Stimulated activated CD4-positive, alpha-beta T cell treated with anti-CD3 and anti-CD28 coated beads, TNF-alpha, amount 100 ng/mL, for 24 hours (primary cell): ENCODE data around the gene IFIT3.

Experiments
- DNase-seq, 3 experiments: peaks; one replicate each; pipeline ENCODE4 v3.0.0-alpha.2; 2020; ENCODE audit warnings: low read depth in 3 of 3

Gene IFIT3

DNA sequence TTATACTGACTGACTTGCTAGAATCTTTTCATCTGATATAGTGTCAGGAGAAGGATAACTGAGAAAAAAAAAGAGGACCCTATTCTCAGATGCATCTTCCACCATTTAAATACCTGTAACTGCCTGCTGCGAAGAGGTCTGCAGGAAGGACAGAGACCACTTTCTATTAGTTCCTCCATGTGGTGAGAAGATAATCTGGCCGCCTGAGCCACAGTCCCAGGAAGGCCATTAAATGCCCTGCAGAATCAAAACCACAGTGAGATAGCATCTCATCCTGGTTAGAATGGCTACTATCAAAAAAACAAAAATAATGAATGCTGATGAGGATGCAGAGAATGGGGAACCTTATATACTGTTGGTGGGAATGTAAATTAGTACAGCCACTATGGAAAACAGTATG is 30.2 kb downstream of the IFIT3 start:
- no peak for DNase-seq

DNA sequence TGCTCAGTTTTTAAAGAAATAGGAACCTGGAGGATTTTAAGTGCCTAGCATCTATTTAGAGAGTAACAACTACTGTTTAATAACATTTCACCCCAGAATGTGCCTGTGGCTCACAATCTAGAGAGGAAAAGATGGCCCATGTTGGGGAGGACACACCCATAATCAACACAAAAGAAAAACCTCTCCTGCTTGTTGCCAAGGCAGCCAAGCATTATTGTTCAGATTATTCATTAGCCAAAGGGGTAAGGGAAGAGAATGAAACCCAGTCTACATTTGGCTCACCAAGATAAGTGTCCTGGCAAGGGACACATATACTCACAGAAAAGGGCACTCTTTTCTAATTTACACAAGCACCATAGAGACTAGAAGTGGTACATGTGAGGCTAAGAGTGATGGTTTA is 32.4 kb downstream of the IFIT3 start:
- no peak for DNase-seq

DNA sequence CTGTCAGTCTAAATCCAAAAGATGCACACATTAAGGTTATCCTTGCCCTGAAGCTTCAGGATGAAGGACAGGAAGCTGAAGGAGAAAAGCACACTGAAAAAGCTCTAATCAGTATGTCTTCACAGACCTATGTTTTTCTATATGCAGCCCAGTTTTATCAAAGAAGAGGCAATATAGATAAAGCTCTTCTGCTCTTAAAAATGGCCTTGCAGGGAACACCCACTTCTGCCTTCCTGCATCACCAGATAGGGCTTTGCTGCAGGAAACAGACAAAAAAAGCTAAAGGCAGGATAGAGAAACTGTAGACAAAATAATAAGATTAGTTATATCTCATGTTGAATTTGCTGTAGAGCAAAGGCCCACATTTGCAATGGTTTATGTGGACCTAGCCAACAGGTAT is 35.1 kb downstream of the IFIT3 start:
- no peak for DNase-seq

DNA sequence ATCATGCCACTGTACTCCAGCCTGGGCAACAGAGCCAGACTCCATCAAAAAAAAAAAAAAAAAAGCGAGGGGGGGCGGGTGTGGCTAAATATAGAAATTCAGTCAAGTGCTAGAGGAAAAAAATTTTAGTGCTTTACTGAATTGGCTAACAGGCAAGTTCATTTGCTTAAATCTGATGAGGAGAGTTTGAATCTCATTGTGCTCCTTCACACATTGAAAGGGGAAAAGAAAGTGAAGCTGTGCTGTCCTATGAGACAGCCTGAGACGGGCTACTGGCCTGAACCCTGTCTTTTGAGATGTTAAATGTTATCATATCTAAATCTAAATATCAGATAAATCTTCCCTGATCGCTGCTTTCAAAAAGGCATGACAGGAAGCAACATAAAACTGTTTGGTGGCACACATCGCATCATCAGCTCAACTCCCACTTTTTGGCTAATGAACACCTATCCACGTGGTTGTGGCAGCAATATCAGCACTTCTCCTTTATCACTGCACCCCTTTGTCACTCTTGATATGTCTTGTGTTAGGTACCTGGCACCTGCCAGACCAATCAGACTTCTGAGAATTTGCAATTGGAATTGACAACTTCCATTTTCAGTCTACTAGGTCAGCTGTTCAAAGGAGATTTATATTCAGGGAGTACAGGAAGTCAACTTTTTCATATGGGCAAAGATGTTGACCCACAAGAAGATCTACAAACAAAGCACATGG is 36.1 kb downstream of the IFIT3 start:
- no peak for DNase-seq

DNA sequence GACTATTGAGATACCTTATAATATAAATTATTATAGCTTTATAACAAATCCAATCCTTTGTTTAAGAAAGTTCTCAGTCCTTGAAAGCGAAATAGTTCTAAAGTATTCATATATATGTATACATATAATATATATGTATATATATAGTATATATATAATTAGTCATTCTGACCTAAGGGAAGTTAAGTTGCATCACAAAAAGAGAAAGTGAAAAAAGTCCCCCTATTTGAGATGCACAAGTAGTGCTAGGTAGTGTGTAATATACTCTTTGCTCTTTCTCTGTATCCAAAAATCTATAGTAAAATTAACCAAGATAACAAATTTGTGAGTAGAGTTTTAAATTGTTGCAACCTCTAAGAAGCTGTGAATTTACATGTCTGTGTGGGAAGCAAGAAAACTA is 36.7 kb downstream of the IFIT3 start:
- DNase-seq = no peak

DNA sequence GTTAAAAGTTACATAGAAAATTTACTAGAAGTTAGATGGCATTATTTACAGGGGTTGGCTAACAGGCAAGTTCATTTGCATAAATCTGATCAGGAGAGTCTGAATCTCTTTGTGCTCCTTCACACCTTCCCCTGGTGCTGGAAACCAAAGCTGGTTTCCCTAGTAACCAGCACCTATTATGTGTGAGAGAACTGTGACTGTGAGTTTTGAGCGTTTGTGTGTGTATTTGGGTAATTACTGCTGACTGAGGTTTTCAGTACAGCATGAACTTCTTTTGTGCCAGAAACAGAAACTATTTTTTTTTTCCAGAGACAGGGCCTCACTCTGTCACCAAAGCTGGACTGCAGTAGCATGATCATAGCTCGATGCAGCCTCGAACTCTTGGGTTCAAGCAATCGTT is 39.7 kb downstream of the IFIT3 start:
- no peak for DNase-seq

DNA sequence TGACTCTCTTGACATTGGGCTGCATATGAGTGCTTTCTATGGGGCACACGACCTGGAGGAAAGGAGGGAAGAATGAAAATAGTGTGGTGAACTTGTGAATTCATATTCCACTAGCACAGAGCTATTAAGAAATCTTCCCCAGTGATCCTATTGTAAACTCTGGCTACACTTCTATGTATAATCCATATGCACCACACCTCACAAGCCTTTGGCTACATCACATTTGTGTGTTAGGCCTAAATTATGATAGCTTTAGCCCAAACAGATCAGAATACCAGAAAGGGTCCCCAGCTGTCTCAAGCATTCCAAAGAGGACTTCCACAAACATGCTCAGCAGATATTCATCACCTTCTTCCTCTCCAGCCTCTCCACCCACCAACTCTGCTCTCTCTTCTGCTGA is 40.3 kb downstream of the IFIT3 start:
- no peak for DNase-seq

DNA sequence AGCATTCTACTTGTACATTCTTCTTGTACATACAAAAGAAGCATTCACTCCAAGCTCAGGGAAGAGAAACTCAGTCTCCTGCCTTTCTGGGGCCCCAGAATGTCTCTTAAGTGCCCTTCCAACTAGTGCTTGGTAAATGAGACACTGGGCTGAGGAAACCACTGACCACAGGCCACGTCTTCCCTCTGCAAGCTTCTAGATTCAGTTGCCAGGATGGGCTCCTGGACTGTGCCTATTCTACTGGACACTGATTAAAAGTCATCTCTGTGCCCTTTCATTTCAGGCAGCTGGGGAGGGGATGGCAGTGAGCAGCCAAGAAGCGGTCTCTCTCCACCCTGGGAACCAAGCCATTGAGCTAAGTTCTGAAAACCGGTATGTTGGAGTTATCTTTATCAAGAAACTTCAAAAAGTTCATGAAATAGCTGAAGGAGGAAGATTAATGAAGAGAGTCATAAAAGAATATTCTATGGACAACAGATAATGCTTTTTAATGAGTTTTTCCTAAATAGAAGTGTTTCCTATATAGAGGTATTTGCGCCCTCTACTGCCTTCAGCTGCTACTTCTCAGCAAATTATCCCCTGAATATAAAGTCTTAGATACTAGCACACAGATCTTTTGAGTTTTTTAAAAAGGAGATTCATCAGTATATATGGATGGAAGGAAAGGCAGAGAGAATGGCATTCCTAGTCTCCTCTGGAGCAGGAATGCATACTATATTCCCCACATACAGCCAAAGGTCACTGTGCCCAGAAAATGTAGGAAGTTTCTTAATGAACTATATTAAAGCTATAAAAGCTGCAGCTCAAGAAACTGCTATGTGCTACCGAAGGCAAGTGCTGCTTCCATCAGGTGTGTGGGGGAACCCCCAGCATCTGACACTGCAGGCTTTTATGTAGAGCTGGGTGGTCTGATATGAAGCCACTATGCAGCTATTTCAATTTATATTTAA is 41.6 kb downstream of the IFIT3 start:
- no peak for DNase-seq

DNA sequence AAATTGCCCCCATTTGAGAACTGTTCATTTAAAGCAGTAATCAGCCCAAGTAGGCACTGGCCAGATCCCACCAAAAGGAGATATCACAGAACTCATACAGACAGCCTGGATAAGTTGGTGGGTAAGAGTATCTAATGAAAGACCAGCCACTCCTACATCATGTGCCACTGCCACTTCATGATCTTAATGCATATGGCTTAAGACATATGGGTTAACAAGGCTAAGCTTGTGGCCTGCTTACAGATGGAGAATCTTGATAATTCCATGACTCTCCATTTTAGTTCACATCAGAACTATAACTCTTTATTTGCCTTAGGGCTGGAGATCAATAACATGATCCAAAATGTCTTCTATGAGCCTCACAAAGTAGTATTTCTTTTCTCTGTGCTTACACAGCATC is 43.3 kb downstream of the IFIT3 start:
- DNase-seq = no peak

DNA sequence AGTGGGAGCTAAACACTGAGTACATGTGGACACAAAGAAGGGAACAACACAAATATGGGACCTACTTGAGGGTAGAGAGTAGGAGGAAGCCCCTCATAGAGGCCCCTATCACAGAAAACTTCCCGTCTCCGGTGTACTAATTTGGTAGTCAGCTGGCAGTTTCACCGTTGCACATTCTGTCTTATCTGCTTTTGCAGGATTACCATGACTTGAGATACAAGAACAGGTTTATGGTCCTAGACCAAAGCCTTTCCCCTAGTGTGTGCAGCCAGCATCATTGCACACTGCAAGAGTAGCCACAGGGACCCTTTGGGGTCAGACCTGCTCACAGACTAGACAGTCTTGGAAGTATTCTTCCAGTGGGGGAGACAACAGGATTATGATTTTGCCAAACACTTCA is 44.2 kb downstream of the IFIT3 start:
- no peak for DNase-seq

DNA sequence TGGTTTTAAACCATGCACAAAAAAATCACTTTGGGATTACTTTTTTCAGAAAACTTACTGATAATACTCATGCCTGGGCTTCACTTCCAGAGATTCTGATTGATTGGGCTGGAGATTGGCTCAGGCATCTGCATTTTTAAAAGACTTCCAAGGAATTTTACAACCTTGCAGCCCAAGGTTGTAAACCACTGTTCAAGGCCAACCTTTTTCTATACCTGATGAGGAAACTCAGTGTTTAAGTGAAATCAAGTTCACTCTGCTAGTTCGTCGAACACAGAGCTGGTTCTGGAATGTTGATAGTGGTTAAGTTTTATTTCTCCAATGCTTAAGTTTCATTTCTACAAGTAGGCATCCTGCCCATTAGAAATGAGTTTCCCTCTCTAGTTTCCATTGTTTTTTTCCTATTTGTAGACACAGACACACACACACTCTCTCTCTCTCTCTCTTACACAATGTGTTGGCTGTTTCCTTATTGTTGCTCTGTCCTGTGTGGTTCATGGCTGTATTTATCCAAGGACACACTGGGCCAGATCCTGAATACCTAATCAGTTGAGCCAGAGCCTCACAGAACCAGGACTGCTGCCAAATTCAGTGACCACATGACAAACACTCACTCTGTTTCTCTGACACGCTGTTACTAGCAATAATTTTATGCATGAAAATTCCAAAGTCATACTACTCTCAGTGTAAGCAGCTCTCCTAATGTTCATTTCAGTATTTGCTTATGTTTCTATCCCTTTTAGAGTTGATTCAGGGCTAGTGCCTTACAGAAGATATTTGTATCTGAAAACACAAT is 46.3 kb downstream of the IFIT3 start:
- no peak for DNase-seq

DNA sequence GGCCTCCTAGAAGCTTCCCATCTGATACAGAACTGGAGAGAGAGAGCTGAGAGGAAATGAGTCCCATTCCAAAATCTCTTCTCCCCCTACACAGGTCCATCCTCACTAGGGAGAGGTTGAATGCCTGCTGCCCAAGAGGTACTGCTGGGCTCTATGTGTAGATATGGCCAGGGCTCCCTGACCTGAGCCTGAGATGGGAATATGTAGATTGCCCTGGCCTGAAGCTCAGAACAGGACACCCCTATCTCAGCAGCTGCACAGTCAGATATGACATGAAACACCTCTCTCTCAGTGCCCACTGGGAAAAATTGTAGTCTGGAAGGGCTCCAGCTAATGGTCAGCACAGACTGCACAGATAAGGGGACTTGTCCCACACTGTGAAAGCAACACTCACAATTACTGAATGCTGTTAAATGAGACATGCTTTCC is 46.9 kb downstream of the IFIT3 start:
- no peak for DNase-seq

DNA sequence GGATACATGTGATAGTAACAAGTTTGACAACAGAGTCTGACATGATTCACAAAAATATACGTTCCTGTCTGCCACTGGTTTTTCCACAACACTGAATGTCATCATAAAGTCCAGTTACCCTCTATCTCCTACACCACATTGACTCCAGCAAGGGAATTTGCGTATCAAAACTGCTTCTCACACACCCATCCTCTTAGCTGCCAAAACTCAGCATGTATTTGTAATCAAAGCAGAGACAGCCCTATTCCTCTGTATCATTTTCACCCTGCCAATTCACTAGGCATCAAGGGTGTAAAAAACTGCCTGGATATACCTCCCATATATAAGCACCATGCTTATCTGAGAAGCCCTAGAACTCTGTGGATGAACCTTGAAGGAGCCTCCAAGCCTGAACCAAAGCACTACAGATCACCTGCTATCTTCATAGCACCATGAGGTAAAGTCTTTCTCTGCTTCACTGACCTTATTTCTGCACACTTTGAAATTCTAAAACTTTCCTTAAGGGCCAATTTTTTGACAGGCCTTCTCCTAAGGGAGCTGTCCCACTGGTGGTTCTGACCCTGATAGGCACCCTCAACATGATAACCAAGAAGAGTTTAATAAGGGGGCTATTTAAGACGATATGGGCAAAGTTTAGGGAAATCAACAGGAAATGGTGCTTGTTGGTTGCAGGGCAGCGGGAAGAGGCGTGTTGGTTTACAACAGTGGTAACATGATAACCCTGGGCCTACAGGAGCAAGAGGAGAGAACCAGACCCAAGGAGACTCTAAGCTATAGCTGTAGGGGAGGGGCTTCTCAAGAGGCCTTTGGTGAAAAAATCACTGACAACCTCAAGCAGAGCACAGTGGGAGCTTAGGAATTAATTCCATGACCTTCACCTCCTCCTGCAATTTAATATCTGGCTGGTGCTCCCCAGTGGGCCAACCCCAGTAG is 50.2 kb downstream of the IFIT3 start, which contains the start of gene IFIT1B:
Gene IFIT1B (plus strand): TSS at position 352 of the 933 bp plus-strand sequence. CDS start 80 bp downstream, at position 432.
- no peak for DNase-seq

DNA sequence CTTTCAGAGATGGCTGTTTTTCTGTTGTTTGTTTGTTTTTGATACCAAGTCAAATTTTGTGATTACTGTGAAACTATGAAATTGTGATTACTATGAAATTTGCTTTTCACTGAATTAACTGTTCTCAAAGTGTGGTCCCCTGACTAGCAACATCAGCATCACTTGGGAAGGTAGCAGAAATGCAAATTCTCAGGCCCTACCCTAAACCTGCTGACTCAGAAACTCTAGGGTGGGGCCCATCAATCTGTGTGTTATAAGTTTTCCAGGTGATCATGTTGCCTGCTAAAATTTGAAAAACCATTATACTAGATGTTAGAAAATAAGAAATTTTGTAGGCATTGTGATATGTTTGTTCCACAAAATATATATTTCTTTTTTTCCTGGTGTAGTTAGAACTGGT is 51.3 kb downstream of the IFIT3 start:
- no peak for DNase-seq

DNA sequence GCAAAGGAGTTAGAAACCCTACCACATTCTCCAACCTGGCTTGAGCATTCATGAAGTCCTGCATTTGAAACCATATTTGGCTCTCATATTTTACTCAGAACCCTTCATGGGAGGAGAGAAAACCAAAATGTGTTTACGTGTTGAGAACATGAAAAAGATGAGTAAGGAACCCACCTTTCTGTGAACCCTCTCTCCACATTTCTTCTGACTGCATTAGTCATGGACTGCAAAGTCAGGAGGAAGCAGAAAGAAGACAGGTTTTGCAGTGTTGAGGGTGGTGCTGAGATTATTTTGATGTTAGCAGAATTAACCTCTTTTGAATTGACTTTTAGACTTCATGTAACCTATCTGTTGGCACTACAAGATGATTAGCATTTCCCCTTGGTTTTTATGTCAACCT is 55.0 kb downstream of the IFIT3 start:
- DNase-seq = no peak

DNA sequence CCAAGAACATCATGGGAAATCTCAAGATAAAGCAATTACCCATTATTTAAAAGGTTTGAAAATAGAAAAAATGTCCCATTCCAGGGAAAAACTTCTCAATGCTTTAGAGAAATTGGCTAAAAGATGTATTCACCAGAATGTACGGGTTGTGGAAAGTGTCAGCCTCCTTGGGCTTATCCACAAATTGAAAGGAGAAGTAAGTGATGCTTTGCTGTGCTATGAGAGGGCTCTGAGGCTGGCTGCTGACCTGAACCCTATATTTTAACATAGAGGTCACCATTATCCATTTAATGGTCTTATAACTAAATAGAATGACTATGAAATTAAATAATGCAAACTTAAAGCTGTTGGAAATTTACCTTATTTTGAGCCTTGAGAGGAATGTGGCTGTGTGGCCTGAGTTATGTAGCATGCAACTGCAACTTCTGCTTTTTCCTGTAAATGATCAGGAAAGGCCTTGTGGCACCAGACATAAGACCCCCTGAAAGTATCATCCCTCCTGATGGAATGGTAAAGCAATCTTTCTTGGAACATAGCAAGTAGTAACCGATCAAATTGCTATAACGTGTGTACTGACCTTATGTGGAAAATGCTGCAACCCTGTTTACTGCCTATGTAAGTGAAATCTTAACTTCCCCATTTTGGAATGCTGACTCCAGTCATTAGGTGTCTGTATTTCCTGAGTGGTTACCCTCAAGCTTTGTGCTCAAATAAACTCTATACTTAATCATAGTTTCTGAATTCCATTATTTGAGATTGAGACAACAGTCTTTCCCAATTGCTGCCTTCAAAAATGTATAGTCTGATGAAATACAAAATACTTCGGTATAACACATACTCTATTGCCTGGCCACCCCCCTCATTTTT is 56.9 kb downstream of the IFIT3 start:
- no peak for DNase-seq

DNA sequence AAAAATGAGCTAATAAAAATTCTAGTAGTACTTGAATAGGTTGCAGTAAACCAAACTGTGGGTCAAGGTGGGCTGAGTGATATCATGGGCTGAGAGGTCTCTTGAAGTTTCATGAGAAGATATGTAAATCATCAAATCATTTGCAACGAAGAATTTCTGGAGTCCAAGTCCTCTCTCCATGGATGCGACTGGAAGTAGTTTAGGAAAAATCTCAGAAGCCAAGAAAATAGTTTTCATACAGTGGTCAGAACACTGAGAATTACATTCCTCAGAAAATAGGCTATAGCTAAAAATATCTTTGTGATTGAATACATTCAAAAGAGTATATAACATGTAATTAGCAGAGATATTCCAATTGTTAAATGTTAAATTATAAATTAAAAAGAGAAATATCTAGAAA is 61.0 kb downstream of the IFIT3 start:
- no peak for DNase-seq

DNA sequence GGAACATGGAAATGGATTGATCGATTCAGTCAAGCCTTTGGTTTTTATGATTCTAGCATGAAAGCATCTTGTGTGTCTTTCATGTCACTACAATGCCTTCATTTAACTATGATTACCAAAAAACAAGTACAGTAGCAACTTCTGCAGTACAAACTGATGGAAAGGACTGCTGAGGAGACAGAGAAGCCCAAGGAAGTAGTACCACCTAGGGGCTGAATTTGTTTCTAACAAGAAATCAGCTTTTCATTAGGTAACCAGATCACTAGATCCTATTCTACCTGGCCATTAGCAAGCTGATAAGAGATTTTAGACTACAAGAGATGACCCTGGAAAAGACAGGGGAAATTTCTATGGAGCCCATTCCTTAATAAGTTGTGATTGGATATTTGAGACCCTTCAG is 61.5 kb downstream of the IFIT3 start:
- no peak for DNase-seq
